Caco-2 (cell line): ENCODE results near the gene SDHB. TPM values are rescaled to one million over a fixed set of nuclear protein-coding genes. Genes with fewer than 3 reads are reported as not detected.

Experiments
- BruUV-seq: library from RNA; stranded (reverse); fragments of 400-500 nt; replicated peaks from 2 replicates; lab custom pipeline; 2021; lab: Mats Ljungman, UMichigan
- CTCF ChIA-PET: fragments of 300-600 bp; sonication (Branson Sonifier 250); formaldehyde crosslinking; loops from one replicate; lab custom pipeline; 2022; ENCODE audit warnings: antibody characterized with exemption; lab: Charles Lee
- POLR2A ChIA-PET: fragments of 300-600 bp; sonication (Branson Sonifier 250); formaldehyde crosslinking; loops from one replicate; lab custom pipeline; 2022; ENCODE audit warnings: antibody characterized with exemption; lab: Charles Lee
- DNase-seq, 2 experiments: peaks; one replicate each; pipeline versions ENCODE4 v3.0.0 to v3.0.0-alpha.2; 2020 to 2022
- H3K27me3 ChIP-seq: replicated peaks from 2 replicates; pipeline ENCODE4 v1.6.0; 2011; ENCODE audit warnings: low read length; ENCODE audit not compliant: control insufficient read depth, insufficient read depth
- H3K36me3 ChIP-seq: 2 replicates; pipeline ENCODE4 v1.5.1; 2011; ENCODE audit warnings: low read length; ENCODE audit not compliant: control insufficient read depth, insufficient read depth
- H3K4me1 ChIP-seq: fragments of 250-450 bp; sonication (Bioruptor Pico); 2 replicates; pipeline ENCODE4 v1.5.1; 2020; ENCODE audit warnings: mild to moderate bottlenecking
- H3K4me3 ChIP-seq: 2 replicates; pipeline ENCODE4 v1.5.1; 2011; ENCODE audit warnings: low read depth, mild to moderate bottlenecking, control low read depth, low read length
- H3K9me3 ChIP-seq: fragments of 250-450 bp; sonication (Bioruptor Pico); 2 replicates; pipeline ENCODE4 v1.5.1; 2020; ENCODE audit warnings: mild to moderate bottlenecking, moderate library complexity
- H3K27ac Mint-ChIP-seq: one replicate; pipeline ENCODE4 v1.8.0; 2022; ENCODE audit warnings: mixed read lengths; ENCODE audit not compliant: unreplicated experiment
- H3K27me3 Mint-ChIP-seq: one replicate; pipeline ENCODE4 v1.8.0; 2022; ENCODE audit warnings: mixed read lengths; ENCODE audit not compliant: insufficient read depth, unreplicated experiment
- H3K36me3 Mint-ChIP-seq: one replicate; pipeline ENCODE4 v1.8.0; 2022; ENCODE audit warnings: mild to moderate bottlenecking, mixed read lengths; ENCODE audit not compliant: insufficient read depth, unreplicated experiment
- H3K4me1 Mint-ChIP-seq: one replicate; pipeline ENCODE4 v1.8.0; 2022; ENCODE audit warnings: low read depth, mixed read lengths; ENCODE audit not compliant: unreplicated experiment
- H3K4me3 Mint-ChIP-seq: one replicate; pipeline ENCODE4 v1.8.0; 2022; ENCODE audit warnings: mild to moderate bottlenecking, moderate library complexity, mixed read lengths; ENCODE audit not compliant: unreplicated experiment
- H3K9me3 Mint-ChIP-seq: one replicate; pipeline ENCODE4 v1.8.0; 2022; ENCODE audit warnings: mixed read lengths; ENCODE audit not compliant: unreplicated experiment
- intact Hi-C: fragments of 100-400 bp; cut with micrococcal nuclease; formaldehyde crosslinking; loops from one replicate; pipeline ENCODE4 v1.10.0; 2022; ENCODE audit not compliant: unreplicated experiment
- total RNA-seq: library from RNA; stranded (reverse); gene quantifications from 2 replicates; pipeline ENCODE4 v1.2.3, GENCODE V29; 2022
- TF ChIP-seq, protein P1 (sequence below), 2 experiments: fragments of 200-600 bp in 1 of 2; IDR thresholded peaks; 1 replicate in 1 of 2; 2 replicates in 1 of 2; pipeline versions ENCODE4 v1.5.1 to v1.8.0; 2011 to 2022; ENCODE audit warnings: antibody characterized with exemption in 1 of 2, control low read depth in 1 of 2, inconsistent platforms in 1 of 2, low read depth in 1 of 2, low read length in 1 of 2, mild to moderate bottlenecking in 1 of 2, moderate library complexity in 1 of 2; ENCODE audit not compliant: insufficient read depth in 1 of 2, severe bottlenecking in 1 of 2, unreplicated experiment in 1 of 2

Gene SDHB
- total RNA-seq, 1 experiment from 2014 or later, result 91.5 TPM

GRCh38 chr1:16975838-16976237 lies 78.0 kb downstream of the SDHB start:
- TF ChIP-seq, protein P1, sequence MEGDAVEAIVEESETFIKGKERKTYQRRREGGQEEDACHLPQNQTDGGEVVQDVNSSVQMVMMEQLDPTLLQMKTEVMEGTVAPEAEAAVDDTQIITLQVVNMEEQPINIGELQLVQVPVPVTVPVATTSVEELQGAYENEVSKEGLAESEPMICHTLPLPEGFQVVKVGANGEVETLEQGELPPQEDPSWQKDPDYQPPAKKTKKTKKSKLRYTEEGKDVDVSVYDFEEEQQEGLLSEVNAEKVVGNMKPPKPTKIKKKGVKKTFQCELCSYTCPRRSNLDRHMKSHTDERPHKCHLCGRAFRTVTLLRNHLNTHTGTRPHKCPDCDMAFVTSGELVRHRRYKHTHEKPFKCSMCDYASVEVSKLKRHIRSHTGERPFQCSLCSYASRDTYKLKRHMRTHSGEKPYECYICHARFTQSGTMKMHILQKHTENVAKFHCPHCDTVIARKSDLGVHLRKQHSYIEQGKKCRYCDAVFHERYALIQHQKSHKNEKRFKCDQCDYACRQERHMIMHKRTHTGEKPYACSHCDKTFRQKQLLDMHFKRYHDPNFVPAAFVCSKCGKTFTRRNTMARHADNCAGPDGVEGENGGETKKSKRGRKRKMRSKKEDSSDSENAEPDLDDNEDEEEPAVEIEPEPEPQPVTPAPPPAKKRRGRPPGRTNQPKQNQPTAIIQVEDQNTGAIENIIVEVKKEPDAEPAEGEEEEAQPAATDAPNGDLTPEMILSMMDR (IDR thresholded peaks at IDR 0.05; ENCODE audit: insufficient read depth in 1 of 2, low read depth in 1 of 2, low read length in 1 of 2, severe bottlenecking in 1 of 2, unreplicated experiment in 1 of 2), result no peak
- H3K27me3 Mint-ChIP-seq, result no peaks in the 10 kb centered on the region
- no peaks in the 10 kb centered on the region for H3K9me3 ChIP-seq
- no peak overlapping the region for H3K4me3 ChIP-seq
- H3K4me1 ChIP-seq, result no peaks in the 10 kb centered on the region
- H3K4me3 Mint-ChIP-seq, result no peak overlapping the region
- no peaks in the 10 kb centered on the region for H3K36me3 ChIP-seq
- POLR2A ChIA-PET, result no interaction called here
- H3K9me3 Mint-ChIP-seq, result no peaks in the 10 kb centered on the region
- H3K4me1 Mint-ChIP-seq, result no peaks in the 10 kb centered on the region
- intact Hi-C loops, result no loop called here
- no TSS peak for BruUV-seq
- no peaks in the 10 kb centered on the region for H3K27me3 ChIP-seq
- CTCF ChIA-PET, result interaction anchor here (0.5 to 1.9 kb wide), 2 partner anchors 15 to 26 kb away, joined by 3 to 4 read pairs; no protein-coding TSS in a partner anchor
- DNase-seq, result no peak
- no peaks in the 10 kb centered on the region for H3K36me3 Mint-ChIP-seq
- no peak overlapping the region for H3K27ac Mint-ChIP-seq

GRCh38 chr1:16975211-16975610 lies 78.6 kb downstream of the SDHB start:
- H3K27me3 ChIP-seq, result no peaks in the 10 kb centered on the region
- TF ChIP-seq, protein P1 (IDR thresholded peaks at IDR 0.05; ENCODE audit: insufficient read depth in 1 of 2, low read depth in 1 of 2, low read length in 1 of 2, severe bottlenecking in 1 of 2, unreplicated experiment in 1 of 2), result no peak
- no peak overlapping the region for H3K4me3 Mint-ChIP-seq
- no peaks in the 10 kb centered on the region for H3K9me3 Mint-ChIP-seq
- H3K9me3 ChIP-seq, result no peaks in the 10 kb centered on the region
- H3K27ac Mint-ChIP-seq, result no peak overlapping the region
- H3K36me3 ChIP-seq, result no peaks in the 10 kb centered on the region
- no peak overlapping the region for H3K4me3 ChIP-seq
- CTCF ChIA-PET, result interaction anchor here (1.9 kb wide), 1 partner anchor 15 kb away, joined by 4 read pairs; no protein-coding TSS in a partner anchor
- H3K27me3 Mint-ChIP-seq, result no peaks in the 10 kb centered on the region
- H3K4me1 Mint-ChIP-seq, result no peaks in the 10 kb centered on the region
- intact Hi-C loops, result no loop called here
- no peaks in the 10 kb centered on the region for H3K4me1 ChIP-seq
- DNase-seq, result no peak
- H3K36me3 Mint-ChIP-seq, result no peaks in the 10 kb centered on the region
- POLR2A ChIA-PET, result no interaction called here
- no TSS peak for BruUV-seq

- CTCF ChIA-PET, result no interaction called here
- POLR2A ChIA-PET, result no interaction called here
- intact Hi-C loops, result no loop called here
These were observed 80.6 kb downstream of the SDHB start for GRCh38 chr1:16973215-16973614.

More at GRCh38 chr1:16973215-16973614, 80.6 kb downstream of the SDHB start:
- H3K4me3 ChIP-seq, result no peak overlapping the region
- Mint-ChIP-seq H3K36me3 (no peaks in the 10 kb centered on the region), H3K4me1 (no peaks in the 10 kb centered on the region), H3K27ac (no peak overlapping the region), H3K9me3 (no peaks in the 10 kb centered on the region), H3K27me3 (no peaks in the 10 kb centered on the region), H3K4me3 (no peak overlapping the region)
- no peaks in the 10 kb centered on the region for H3K9me3 ChIP-seq
- TF ChIP-seq, protein P1 (IDR thresholded peaks at IDR 0.05; ENCODE audit: insufficient read depth in 1 of 2, low read depth in 1 of 2, low read length in 1 of 2, severe bottlenecking in 1 of 2, unreplicated experiment in 1 of 2), result no peak
- no peaks in the 10 kb centered on the region for H3K4me1 ChIP-seq
- H3K27me3 ChIP-seq, result no peaks in the 10 kb centered on the region
- no peaks in the 10 kb centered on the region for H3K36me3 ChIP-seq
- no TSS peak for BruUV-seq
- DNase-seq, result no peak
